Activated CD4-positive, alpha-beta memory T cell treated with anti-CD3 and anti-CD28 coated beads for 36 hours (primary cell): ENCODE results near the gene SYF2. TPM values are rescaled to one million over a fixed set of nuclear protein-coding genes. Genes with fewer than 3 reads are reported as not detected.
"Not testable (repeated sequence)": the region's sequence is repeated elsewhere in the genome, so short reads cannot be mapped to it uniquely, and the experiment has no call there.

ENCODE experiments used
- CTCF ChIA-PET: fragments of 350-600 bp; sonication (Branson Sonifier 250); formaldehyde crosslinking; loops from one replicate; lab custom pipeline; 2021; ENCODE audit warnings: antibody characterized with exemption, inconsistent platforms; lab: Charles Lee
- POLR2A ChIA-PET: fragments of 350-600 bp; sonication (Branson Sonifier 250); formaldehyde crosslinking; loops from one replicate; lab custom pipeline; 2021; ENCODE audit warnings: antibody characterized with exemption; lab: Charles Lee
- DNase-seq: peaks from one replicate; pipeline ENCODE4 v3.0.0-alpha.2; 2020
- H3K27ac Mint-ChIP-seq: one replicate; pipeline ENCODE4 v1.8.0; 2021; ENCODE audit warnings: mixed read lengths
- H3K27me3 Mint-ChIP-seq: one replicate; pipeline ENCODE4 v1.8.0; 2021; ENCODE audit warnings: mixed read lengths
- H3K36me3 Mint-ChIP-seq: one replicate; pipeline ENCODE4 v1.8.0; 2021; ENCODE audit warnings: mixed read lengths
- H3K4me1 Mint-ChIP-seq: one replicate; pipeline ENCODE4 v1.8.0; 2021; ENCODE audit warnings: low read depth, mixed read lengths
- H3K4me3 Mint-ChIP-seq: one replicate; pipeline ENCODE4 v1.8.0; 2021; ENCODE audit warnings: mild to moderate bottlenecking, mixed read lengths
- H3K9me3 Mint-ChIP-seq: one replicate; pipeline ENCODE4 v1.8.0; 2021; ENCODE audit warnings: mixed read lengths
- intact Hi-C: fragments of 100-400 bp; cut with micrococcal nuclease; formaldehyde crosslinking; loops from one replicate; pipeline ENCODE4 v1.15.1; 2023
- total RNA-seq, 2 experiments: library from RNA; stranded (reverse); gene quantifications; one replicate each; pipeline ENCODE4 v1.2.3, GENCODE V29; 2021

SYF2 gene
- total RNA-seq, 2 experiments from 2014 or later = 45.1 to 45.6 TPM

DNA sequence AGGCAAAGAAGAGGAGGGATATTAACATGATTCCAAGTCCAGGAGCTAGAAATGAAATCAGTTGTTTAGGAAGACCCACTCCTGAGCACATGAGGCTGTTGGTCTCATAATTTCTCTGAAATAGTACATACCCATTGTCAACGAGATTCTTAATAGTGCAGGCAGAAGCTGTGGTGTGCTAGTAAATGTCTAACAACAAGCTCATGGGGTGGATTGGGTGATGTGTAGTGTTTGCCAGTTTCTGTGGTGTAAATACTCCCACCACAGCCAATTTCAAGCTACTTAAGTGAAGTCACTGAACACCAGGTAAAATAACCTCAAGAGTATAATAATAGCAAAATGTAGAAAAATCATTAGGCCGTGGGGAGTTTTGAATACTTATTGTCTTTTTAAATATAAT is 42.0 kb downstream of the SYF2 start:
- no peaks in the 10 kb centered on the region for H3K9me3 Mint-ChIP-seq
- no peak overlapping the region for H3K27ac Mint-ChIP-seq
- H3K4me1 Mint-ChIP-seq = no peaks in the 10 kb centered on the region
- no peak overlapping the region for H3K4me3 Mint-ChIP-seq
- POLR2A ChIA-PET = no interaction called here
- H3K36me3 Mint-ChIP-seq = no peaks in the 10 kb centered on the region
- CTCF ChIA-PET = interaction anchor here (0.8 to 1.2 kb wide), 3 partner anchors 42 to 355 kb away, joined by 3 read pairs; no protein-coding TSS in a partner anchor
- DNase-seq = no peak
- intact Hi-C loops = loop anchor here (10.0 kb wide), 1 partner anchor 75 kb away; no protein-coding TSS in a partner anchor
- peaks cover 6% of the 10 kb centered on the region for H3K27me3 Mint-ChIP-seq

DNA sequence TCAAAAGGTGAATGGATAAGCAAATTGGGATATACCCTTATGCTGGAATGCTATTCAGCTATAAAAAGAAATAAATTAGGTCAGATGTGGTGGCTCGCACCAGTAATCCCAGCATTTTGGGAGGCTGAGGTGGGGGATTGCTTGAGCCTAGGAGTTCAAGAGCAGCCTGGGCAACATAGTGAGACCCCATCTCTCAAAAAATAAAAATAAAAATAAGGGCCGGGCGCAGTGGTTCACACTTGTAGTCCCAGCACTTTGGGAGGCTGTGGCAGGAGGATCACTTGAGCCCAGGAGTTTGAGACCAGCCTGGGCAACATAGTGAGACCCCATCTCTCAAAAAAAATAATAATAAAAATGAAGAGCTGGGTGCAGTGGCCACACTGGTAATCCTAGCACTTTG is 44.4 kb downstream of the SYF2 start:
- H3K4me1 Mint-ChIP-seq, intact Hi-C loops, H3K27me3 Mint-ChIP-seq, H3K9me3 Mint-ChIP-seq, H3K4me3 Mint-ChIP-seq, POLR2A ChIA-PET, H3K36me3 Mint-ChIP-seq, H3K27ac Mint-ChIP-seq, DNase-seq: not testable (repeated sequence)
- CTCF ChIA-PET = interaction anchor here (1.3 kb wide), 1 partner anchor 17 kb away, joined by 3 read pairs; no protein-coding TSS in a partner anchor

DNA sequence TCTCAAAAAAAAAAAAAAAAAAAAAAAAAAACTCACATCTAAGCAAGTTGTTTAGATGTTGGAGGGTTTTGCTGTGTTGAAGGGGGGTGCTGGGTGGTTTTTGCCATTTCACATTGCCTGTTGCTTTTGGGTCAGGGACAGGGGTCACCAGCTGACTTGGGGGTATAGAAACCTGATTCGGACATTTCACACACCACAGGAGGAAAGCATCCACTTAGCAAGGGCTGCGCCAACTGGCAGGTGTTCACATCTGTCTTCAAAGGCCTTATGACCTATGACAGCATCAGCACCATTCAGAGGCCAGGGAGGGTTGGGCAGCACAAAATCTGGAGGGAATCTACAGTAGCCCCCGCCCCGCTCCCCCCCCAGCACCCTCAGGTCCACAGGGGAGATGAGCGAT is 45.2 kb downstream of the SYF2 start:
- POLR2A ChIA-PET = no interaction called here
- Mint-ChIP-seq H3K27ac (no peak overlapping the region), H3K4me1 (no peaks in the 10 kb centered on the region), H3K27me3 (no peaks in the 10 kb centered on the region), H3K4me3 (no peak overlapping the region), H3K9me3 (no peaks in the 10 kb centered on the region), H3K36me3 (no peaks in the 10 kb centered on the region)
- intact Hi-C loops = no loop called here
- CTCF ChIA-PET = interaction anchor here (1.3 kb wide), 1 partner anchor 18 kb away, joined by 3 read pairs; no protein-coding TSS in a partner anchor
- DNase-seq = no peak

GRCh38 chr1:25186161-25187007 is 45.9 kb downstream of the SYF2 start:
- DNase-seq = no peak
- H3K27me3 Mint-ChIP-seq = no peaks in the 10 kb centered on the region
- H3K9me3 Mint-ChIP-seq = no peaks in the 10 kb centered on the region
- no peaks in the 10 kb centered on the region for H3K4me1 Mint-ChIP-seq
- H3K36me3 Mint-ChIP-seq = no peaks in the 10 kb centered on the region
- intact Hi-C loops = no loop called here
- ChIA-PET CTCF (interaction anchor here (1.3 kb wide), 1 partner anchor 19 kb away, joined by 3 read pairs; no protein-coding TSS in a partner anchor), POLR2A (no interaction called here)
- no peak overlapping the region for H3K27ac Mint-ChIP-seq
- H3K4me3 Mint-ChIP-seq = no peak overlapping the region

- Mint-ChIP-seq H3K4me3 (no peak overlapping the region), H3K27ac (no peak overlapping the region), H3K27me3 (no peaks in the 10 kb centered on the region), H3K36me3 (no peaks in the 10 kb centered on the region), H3K9me3 (no peaks in the 10 kb centered on the region), H3K4me1 (no peaks in the 10 kb centered on the region)
- DNase-seq = no peak
- intact Hi-C loops = no loop called here
- POLR2A ChIA-PET = no interaction called here
- CTCF ChIA-PET = no interaction called here
These were observed 46.7 kb downstream of the SYF2 start for GRCh38 chr1:25185409-25186160.

- DNase-seq = no peak
- CTCF ChIA-PET = no interaction called here
- POLR2A ChIA-PET = no interaction called here
- no peaks in the 10 kb centered on the region for H3K36me3 Mint-ChIP-seq
- H3K27ac Mint-ChIP-seq = no peak overlapping the region
- H3K27me3 Mint-ChIP-seq = no peaks in the 10 kb centered on the region
- intact Hi-C loops = no loop called here
- no peaks in the 10 kb centered on the region for H3K9me3 Mint-ChIP-seq
- no peak overlapping the region for H3K4me3 Mint-ChIP-seq
- no peaks in the 10 kb centered on the region for H3K4me1 Mint-ChIP-seq
These were observed 48.1 kb downstream of the SYF2 start for GRCh38 chr1:25184001-25184762.

GRCh38 chr1:25183126-25183980 is 48.9 kb downstream of the SYF2 start:
- POLR2A ChIA-PET = no interaction called here
- no peak overlapping the region for H3K27ac Mint-ChIP-seq
- no peak overlapping the region for H3K4me3 Mint-ChIP-seq
- no peaks in the 10 kb centered on the region for H3K36me3 Mint-ChIP-seq
- intact Hi-C loops = no loop called here
- DNase-seq = no peak
- no peaks in the 10 kb centered on the region for H3K9me3 Mint-ChIP-seq
- no peaks in the 10 kb centered on the region for H3K4me1 Mint-ChIP-seq
- H3K27me3 Mint-ChIP-seq = no peaks in the 10 kb centered on the region
- CTCF ChIA-PET = no interaction called here

DNA sequence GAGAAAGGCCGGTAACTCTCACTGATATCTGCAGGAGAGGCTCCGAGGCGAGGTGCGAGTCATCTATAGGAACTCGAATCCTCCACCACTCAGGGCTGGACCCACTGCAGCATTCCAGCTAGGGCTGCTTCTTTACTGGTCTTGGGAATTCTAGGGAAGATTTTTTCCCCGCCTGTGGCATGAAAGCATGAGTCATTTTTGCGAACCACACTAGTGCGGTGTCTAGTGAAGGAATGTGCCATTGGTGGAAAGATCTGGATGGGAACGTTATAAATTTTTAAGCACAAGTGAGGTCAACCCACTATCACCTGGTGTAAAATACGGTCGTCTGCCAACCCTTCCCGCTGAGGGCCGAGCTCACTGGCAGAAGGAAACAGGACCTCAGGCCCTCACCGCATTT is 49.7 kb downstream of the SYF2 start:
- intact Hi-C loops = no loop called here

DNA sequence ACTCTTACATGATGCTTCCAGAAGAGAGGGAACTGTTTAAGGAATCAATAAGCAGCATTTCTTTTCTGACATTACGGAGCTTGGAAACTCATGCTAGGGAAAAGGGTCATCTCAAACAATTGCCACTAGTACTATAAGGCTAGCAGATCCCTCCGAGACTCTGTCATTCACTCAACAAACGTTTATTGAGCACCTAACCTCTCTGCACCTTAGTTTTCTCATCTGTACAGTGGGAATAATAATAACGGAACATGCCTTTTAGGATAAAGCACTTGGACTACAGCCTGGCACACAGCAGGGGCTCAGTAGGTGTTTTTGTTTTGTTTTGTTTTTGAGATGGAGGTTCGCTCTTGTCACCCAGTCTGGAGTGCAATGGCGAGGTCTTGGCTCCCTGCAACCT is 51.3 kb downstream of the SYF2 start:
- no peaks in the 10 kb centered on the region for H3K27me3 Mint-ChIP-seq
- no peak overlapping the region for H3K4me3 Mint-ChIP-seq
- no peak overlapping the region for H3K27ac Mint-ChIP-seq
- H3K4me1 Mint-ChIP-seq = no peaks in the 10 kb centered on the region
- POLR2A ChIA-PET = no interaction called here
- no peaks in the 10 kb centered on the region for H3K36me3 Mint-ChIP-seq
- CTCF ChIA-PET = no interaction called here
- intact Hi-C loops = no loop called here
- no peak for DNase-seq
- peaks cover 9% of the 10 kb centered on the region for H3K9me3 Mint-ChIP-seq

More for the DNA sequence above, 49.7 kb downstream of the SYF2 start:
- no peaks in the 10 kb centered on the region for H3K27me3 Mint-ChIP-seq
- no peaks in the 10 kb centered on the region for H3K36me3 Mint-ChIP-seq
- CTCF ChIA-PET = no interaction called here
- no peak overlapping the region for H3K4me3 Mint-ChIP-seq
- H3K27ac Mint-ChIP-seq = no peak overlapping the region
- H3K4me1 Mint-ChIP-seq = no peaks in the 10 kb centered on the region
- POLR2A ChIA-PET = no interaction called here
- DNase-seq = no peak
- no peaks in the 10 kb centered on the region for H3K9me3 Mint-ChIP-seq

DNA sequence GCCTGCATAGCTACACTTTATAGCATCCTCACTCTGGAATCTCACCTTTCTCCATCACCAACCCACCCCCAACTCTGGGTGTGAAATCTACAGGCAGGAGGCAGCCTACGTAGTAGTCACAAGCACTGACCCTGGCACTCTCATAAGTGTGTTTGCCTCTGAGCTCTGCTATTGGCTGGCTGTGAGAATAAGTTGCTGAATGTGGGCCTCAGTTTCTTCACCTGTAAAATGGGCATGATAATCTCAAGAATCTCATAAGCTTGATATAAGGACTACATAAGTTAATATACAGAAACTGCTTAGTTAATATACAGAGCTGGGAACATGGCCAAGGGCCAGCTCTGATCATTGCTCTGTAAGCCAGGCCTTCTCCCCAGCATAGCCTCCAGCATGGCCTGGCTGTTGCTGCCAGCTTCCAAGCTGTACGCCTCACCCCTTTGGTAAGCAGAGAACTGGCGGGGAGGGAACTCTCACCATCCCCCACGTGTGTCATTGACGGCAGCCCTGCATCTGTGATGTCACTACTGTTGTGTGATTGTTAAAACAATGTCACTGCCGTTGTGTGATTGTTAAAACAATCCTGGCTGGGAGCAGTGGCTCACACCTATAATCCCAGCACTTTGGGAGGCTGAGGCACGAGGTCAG is 53.3 kb downstream of the SYF2 start:
- H3K4me3 Mint-ChIP-seq = no peak overlapping the region
- DNase-seq = no peak
- ChIA-PET CTCF (no interaction called here), POLR2A (no interaction called here)
- H3K4me1 Mint-ChIP-seq = no peaks in the 10 kb centered on the region
- no peak overlapping the region for H3K27ac Mint-ChIP-seq
- H3K36me3 Mint-ChIP-seq = no peaks in the 10 kb centered on the region
- no peaks in the 10 kb centered on the region for H3K27me3 Mint-ChIP-seq
- peaks cover 11% of the 10 kb centered on the region for H3K9me3 Mint-ChIP-seq
- intact Hi-C loops = no loop called here
